Fibroblast of villous mesenchyme (primary cell): ENCODE results near the gene SLC12A3. TPM values are rescaled to one million over a fixed set of nuclear protein-coding genes. Genes with fewer than 3 reads are reported as not detected.
"Not testable (repeated sequence)": the region's sequence is repeated elsewhere in the genome, so short reads cannot be mapped to it uniquely, and the experiment has no call there.

ENCODE experiments used
- DNase-seq: peaks from one replicate; pipeline ENCODE4 v3.0.0-alpha.2; 2010; ENCODE audit warnings: low read depth
- H3K4me3 ChIP-seq: 2 replicates; pipeline ENCODE4 v1.5.1; 2011; ENCODE audit warnings: low read depth, mild to moderate bottlenecking, low read length
- total RNA-seq: library from RNA; depleted of rRNA; stranded (reverse); fragments of >200 nt; gene quantifications from 2 replicates; pipeline ENCODE4 v1.2.3, GENCODE V29; 2012
- TF ChIP-seq, protein P1 (sequence below): IDR thresholded peaks from 2 replicates; pipeline ENCODE4 v1.5.1; 2012; ENCODE audit warnings: low read depth, mild to moderate bottlenecking, low read length; ENCODE audit not compliant: insufficient read depth

Gene SLC12A3
- total RNA-seq, 1 donor: not detected

DNA sequence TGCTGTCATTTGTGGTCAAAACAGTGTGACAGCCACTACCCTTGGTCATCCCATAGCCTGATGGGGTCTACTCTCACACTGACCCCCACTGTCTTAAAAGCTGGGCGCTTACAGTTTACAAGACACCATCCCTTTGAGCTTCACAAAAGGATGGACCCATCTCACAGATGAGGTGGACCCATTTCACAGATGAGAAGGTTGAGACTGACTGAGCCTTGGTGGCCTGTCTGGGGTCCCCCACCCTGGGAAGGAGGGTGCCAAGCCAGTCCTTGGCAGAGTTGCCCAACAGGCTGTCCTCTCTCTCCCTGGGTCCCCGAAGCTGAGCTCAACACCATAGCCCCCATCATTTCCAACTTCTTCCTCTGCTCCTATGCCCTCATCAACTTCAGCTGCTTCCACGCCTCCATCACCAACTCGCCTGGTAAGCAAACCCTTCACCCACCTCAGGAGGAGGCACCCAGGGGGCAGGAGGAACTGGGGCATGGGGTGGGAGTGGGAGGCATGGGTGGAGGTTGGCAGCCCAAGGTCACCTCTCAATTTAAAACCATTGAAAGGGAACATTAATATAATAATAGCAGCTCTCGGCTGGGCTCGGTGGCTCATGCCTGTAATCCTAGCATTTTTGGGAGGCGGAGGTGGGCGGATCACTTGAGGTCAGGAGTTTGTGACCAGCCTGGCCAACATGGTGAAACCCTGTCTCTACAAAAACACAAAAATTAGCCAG is 17.2 kb downstream of the SLC12A3 start:
- TF ChIP-seq, protein P1, sequence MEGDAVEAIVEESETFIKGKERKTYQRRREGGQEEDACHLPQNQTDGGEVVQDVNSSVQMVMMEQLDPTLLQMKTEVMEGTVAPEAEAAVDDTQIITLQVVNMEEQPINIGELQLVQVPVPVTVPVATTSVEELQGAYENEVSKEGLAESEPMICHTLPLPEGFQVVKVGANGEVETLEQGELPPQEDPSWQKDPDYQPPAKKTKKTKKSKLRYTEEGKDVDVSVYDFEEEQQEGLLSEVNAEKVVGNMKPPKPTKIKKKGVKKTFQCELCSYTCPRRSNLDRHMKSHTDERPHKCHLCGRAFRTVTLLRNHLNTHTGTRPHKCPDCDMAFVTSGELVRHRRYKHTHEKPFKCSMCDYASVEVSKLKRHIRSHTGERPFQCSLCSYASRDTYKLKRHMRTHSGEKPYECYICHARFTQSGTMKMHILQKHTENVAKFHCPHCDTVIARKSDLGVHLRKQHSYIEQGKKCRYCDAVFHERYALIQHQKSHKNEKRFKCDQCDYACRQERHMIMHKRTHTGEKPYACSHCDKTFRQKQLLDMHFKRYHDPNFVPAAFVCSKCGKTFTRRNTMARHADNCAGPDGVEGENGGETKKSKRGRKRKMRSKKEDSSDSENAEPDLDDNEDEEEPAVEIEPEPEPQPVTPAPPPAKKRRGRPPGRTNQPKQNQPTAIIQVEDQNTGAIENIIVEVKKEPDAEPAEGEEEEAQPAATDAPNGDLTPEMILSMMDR: no peak
- DNase-seq: no peak
- no peak overlapping the region for H3K4me3 ChIP-seq

DNA sequence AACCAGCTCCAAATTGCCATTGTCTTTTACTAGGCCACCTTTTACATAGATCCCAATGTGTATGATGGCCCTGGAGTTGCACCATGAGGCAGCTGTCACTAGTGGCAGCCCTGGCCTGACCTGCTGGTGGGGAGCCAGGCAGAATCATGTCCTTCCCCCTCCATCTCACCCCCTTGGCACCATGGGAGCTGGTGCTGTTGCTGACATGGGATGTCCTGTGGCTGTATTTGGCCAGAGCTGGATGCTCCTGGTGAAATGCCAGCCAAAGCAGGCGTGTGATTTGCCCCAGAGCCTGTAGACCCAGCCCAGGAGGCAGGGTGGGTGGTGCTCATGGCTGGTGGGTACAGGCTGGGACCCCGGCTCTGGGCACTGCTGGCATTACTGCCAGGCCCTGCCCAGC is 18.6 kb downstream of the SLC12A3 start:
- TF ChIP-seq, protein P1: no peak
- H3K4me3 ChIP-seq: no peak overlapping the region
- DNase-seq: no peak

DNA sequence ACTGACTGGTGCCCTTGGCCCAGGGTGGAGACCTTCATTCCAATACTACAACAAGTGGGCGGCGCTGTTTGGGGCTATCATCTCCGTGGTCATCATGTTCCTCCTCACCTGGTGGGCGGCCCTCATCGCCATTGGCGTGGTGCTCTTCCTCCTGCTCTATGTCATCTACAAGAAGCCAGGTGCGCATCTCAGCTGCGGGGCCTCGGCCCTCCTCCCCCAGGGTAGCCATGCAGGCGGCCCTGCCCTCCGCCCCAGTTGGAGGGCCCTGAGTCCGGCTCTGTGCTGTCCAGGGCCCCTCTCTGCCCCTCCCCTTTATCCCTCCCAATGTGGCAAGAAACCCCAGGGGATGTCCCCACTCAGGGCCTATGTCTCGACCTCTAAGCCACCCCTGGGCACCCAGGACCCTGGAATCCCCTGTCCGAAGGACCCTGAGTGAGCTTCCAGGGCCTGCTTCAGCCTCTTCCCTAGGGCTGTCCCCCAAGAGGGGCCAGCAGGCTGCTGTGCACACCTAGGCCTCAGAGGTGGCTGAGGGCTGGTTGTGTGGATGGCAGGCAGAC is 19.1 kb downstream of the SLC12A3 start:
- H3K4me3 ChIP-seq: no peak overlapping the region
- DNase-seq: no peak
- TF ChIP-seq, protein P1: no peak

DNA sequence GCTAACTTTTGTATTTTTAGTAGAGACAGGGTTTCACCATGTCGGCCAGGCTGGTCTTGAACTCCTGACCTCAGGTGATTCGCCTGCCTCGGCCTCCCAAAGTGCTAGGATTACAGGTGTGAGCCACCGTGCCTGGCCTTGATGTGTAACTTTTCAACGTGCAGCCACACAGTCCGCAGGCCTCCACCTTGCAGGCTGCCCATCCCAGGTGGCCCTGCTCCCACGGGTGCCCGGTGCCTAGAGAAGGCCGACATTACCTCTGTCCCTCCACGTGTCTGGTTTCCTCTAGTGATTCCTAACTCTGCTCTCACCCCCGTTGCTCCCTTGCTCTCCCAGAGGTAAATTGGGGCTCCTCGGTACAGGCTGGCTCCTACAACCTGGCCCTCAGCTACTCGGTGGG is 19.9 kb downstream of the SLC12A3 start:
- DNase-seq, H3K4me3 ChIP-seq: not testable (repeated sequence)

DNA sequence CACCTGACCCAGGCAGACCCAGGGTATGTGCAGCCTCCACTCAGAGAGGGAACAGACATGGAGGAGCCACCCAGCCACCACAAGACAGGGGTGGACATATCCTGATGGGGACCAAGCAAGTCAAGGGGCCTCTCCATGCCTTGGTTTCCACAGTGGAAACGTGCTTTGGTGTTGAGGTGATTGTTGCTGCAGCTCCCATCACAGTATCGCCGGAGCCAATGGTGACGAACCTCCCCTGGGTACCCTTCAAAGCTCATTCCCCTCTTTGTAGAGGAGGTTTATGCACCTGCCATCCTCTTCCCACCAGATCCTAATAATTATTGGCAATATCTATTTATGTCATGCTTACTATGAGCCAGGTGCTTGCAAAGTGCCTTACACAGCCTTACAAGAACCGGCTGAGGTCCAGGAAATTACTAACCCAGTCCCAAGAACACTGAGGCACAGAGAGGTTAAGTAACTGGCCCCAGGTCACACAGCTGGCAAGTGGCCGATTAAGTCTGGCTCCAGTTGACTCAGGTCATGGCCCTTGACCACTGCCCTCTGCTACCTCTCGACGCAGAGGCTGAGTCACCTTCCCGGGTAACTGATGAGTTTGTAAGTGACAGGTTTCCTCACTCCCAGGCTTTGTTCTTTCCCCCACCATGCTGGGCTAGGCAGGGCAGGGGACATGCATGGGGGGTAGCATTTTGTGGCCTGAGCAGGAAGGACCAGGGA is 20.6 kb downstream of the SLC12A3 start:
- DNase-seq: no peak
- TF ChIP-seq, protein P1: no peak

DNA sequence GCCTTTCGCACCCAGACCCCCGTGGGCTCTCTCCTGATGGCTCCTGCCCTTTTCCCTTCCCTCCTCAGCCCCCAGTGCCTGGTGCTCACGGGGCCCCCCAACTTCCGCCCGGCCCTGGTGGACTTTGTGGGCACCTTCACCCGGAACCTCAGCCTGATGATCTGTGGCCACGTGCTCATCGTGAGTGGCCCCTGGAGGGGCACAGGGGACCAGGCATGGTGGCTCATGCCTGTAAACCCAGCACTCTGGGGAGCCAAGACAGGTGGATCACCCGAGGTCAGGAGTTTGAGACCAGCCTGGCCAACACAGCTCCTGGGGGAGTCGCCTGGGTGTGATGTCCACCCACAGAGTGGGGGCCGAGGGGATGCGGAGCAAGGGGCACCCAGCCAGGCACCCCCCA is 21.3 kb downstream of the SLC12A3 start:
- DNase-seq: no peak
- H3K4me3 ChIP-seq: no peak overlapping the region
- TF ChIP-seq, protein P1: no peak

More for the DNA sequence above, 20.6 kb downstream of the SLC12A3 start:
- H3K4me3 ChIP-seq: no peak overlapping the region

DNA sequence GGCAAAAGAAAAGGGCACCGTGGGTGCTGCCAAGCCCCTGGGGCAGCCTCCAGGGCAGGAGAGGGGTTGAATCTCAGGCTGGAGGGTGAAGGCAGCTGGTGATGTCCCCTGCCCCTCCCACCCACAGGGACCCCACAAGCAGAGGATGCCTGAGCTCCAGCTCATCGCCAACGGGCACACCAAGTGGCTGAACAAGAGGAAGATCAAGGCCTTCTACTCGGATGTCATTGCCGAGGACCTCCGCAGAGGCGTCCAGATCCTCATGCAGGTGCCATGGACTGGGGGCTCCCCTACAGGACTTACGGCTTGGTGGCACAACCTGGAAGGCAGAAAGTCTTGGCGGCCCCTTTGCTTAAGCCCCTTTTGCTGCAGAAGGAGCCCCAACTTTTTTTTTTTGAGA is 21.8 kb downstream of the SLC12A3 start:
- H3K4me3 ChIP-seq: no peak overlapping the region
- TF ChIP-seq, protein P1: no peak
- no peak for DNase-seq
